Liver (tissue), 9 donors: ENCODE measurements around the gene NUDT17. TPM values are rescaled to one million over a fixed set of nuclear protein-coding genes. Genes with fewer than 3 reads are reported as not detected.

Source experiments
- DNase-seq: peaks from one replicate; pipeline ENCODE4 v3.0.0-alpha.2; 2017; ENCODE audit warnings: low spot score
- H3K27ac ChIP-seq, 2 donors: one replicate each; pipeline ENCODE4 v1.7.0; 2013; ENCODE audit warnings: inconsistent platforms in 2 of 2, low read length in 2 of 2, control low read depth in 1 of 2, low read depth in 1 of 2, mild to moderate bottlenecking in 1 of 2
- H3K27me3 ChIP-seq, 4 donors: one replicate each; pipeline versions ENCODE4 v1.6.1 to v1.7.0; 2013; ENCODE audit warnings: low read length in 3 of 4, inconsistent platforms in 1 of 4, mild to moderate bottlenecking in 1 of 4, moderate library complexity in 1 of 4; ENCODE audit not compliant: control insufficient read depth in 4 of 4, insufficient read depth in 4 of 4
- H3K36me3 ChIP-seq, 4 donors: one replicate each; pipeline versions ENCODE4 v1.6.1 to v1.7.0; 2013; ENCODE audit warnings: low read length in 3 of 4, mild to moderate bottlenecking in 3 of 4, low read depth in 1 of 4, moderate library complexity in 1 of 4; ENCODE audit not compliant: control insufficient read depth in 4 of 4, insufficient read depth in 3 of 4
- H3K4me1 ChIP-seq, 4 donors: one replicate each; pipeline versions ENCODE4 v1.6.1 to v1.7.0; 2013; ENCODE audit warnings: low read length in 3 of 4, mild to moderate bottlenecking in 3 of 4, moderate library complexity in 1 of 4; ENCODE audit not compliant: control insufficient read depth in 4 of 4, insufficient read depth in 4 of 4
- H3K4me3 ChIP-seq, 3 donors: one replicate each; pipeline versions ENCODE4 v1.6.1 to v1.7.0; 2013; ENCODE audit warnings: low read length in 3 of 3, control low read depth in 1 of 3, low read depth in 1 of 3, mild to moderate bottlenecking in 1 of 3
- H3K9ac ChIP-seq, 2 donors: one replicate each; pipeline ENCODE4 v1.7.0; 2013; ENCODE audit warnings: low read length in 2 of 2, mild to moderate bottlenecking in 2 of 2, moderate library complexity in 2 of 2, control low read depth in 1 of 2, low read depth in 1 of 2
- H3K9me3 ChIP-seq, 4 donors: one replicate each; pipeline versions ENCODE4 v1.6.1 to v1.7.0; 2013; ENCODE audit warnings: low read length in 3 of 4; ENCODE audit not compliant: control insufficient read depth in 4 of 4
- FOXA1 ChIP-seq: IDR thresholded peaks from 2 replicates; pipeline ENCODE4 v1.6.1; 2016; ENCODE audit warnings: antibody characterized with exemption
- FOXA2 ChIP-seq: IDR thresholded peaks from 2 replicates; pipeline ENCODE4 v1.6.1; 2016; ENCODE audit warnings: antibody characterized with exemption
- HNF4A ChIP-seq, 2 donors: conservative IDR thresholded peaks; 2 replicates each; pipeline ENCODE4 v1.6.1; 2016; ENCODE audit warnings: antibody characterized with exemption in 2 of 2, mild to moderate bottlenecking in 2 of 2
- HNF4G ChIP-seq: IDR thresholded peaks from 2 replicates; pipeline ENCODE4 v1.6.1; 2016; ENCODE audit warnings: antibody characterized with exemption
- JUND ChIP-seq, 2 donors: IDR thresholded peaks; 2 replicates each; pipeline ENCODE4 v1.6.1; 2016; ENCODE audit warnings: antibody characterized with exemption in 2 of 2
- NR2F2 ChIP-seq: IDR thresholded peaks from 2 replicates; pipeline ENCODE4 v1.6.1; 2016; ENCODE audit warnings: antibody characterized with exemption
- RAD21 ChIP-seq, 2 donors: IDR thresholded peaks; 2 replicates each; pipeline ENCODE4 v1.6.1; 2016; ENCODE audit warnings: antibody characterized with exemption in 2 of 2, mild to moderate bottlenecking in 2 of 2
- RXRA ChIP-seq, 2 donors: IDR thresholded peaks; 2 replicates each; pipeline ENCODE4 v1.6.1; 2017 to 2018; ENCODE audit warnings: antibody characterized with exemption in 2 of 2, mild to moderate bottlenecking in 1 of 2
- SP1 ChIP-seq: IDR thresholded peaks from 2 replicates; pipeline ENCODE4 v1.6.1; 2018; ENCODE audit warnings: antibody characterized with exemption, mild to moderate bottlenecking
- TAF1 ChIP-seq: conservative IDR thresholded peaks from 2 replicates; pipeline ENCODE4 v1.6.1; 2016; ENCODE audit warnings: antibody characterized with exemption, mild to moderate bottlenecking
- WGBS: extraction: QIAGEN DNeasy Blood & Tissue Kit; methylation state at CpG from one replicate; pipeline ENCODE4 v1.1.7; 2013; 5-methylcytosine and 5-hydroxymethylcytosine counted together
- polyA plus RNA-seq, 2 donors: library from polyadenylated mRNA; stranded (reverse) in 1 of 2; unstranded in 1 of 2; fragments of 200-250 nt in 1 of 2; fragments of >200 nt in 1 of 2; fragmentation: Nextera tagmentation in 1 of 2; extraction: Ambion mirVana in 1 of 2; gene quantifications; one replicate each; pipeline versions ENCODE4 v1.2.1 to v1.2.3, GENCODE V29; 2013 to 2015
- total RNA-seq, 2 donors: library from RNA; depleted of rRNA; stranded (reverse); fragments of >200 nt; gene quantifications; one replicate each; pipeline ENCODE4 v1.2.3, GENCODE V29; 2014
- TF ChIP-seq, protein P1 (sequence below): IDR thresholded peaks from 2 replicates; pipeline ENCODE4 v1.6.1; 2016; ENCODE audit warnings: antibody characterized with exemption
- TF ChIP-seq, protein P2 (sequence below): fragments of 150-350 bp; IDR thresholded peaks from 2 replicates; pipeline ENCODE4 v1.5.1; 2017; ENCODE audit warnings: improper control_type of control experiment, low read depth, low read length; ENCODE audit not compliant: missing input control
- TF ChIP-seq, protein P3 (sequence below): IDR thresholded peaks from 2 replicates; pipeline ENCODE4 v1.6.1; 2016; ENCODE audit warnings: antibody characterized with exemption
- TF ChIP-seq, protein P4 (sequence below): IDR thresholded peaks from 2 replicates; pipeline ENCODE4 v1.6.1; 2016; ENCODE audit warnings: antibody characterized with exemption
- TF ChIP-seq, protein P5 (sequence below): IDR thresholded peaks from 2 replicates; pipeline ENCODE4 v1.6.1; 2016; ENCODE audit warnings: antibody characterized with exemption, mild to moderate bottlenecking
- donor health status: healthy.
- donor health status: healthy.
- donor health status: healthy.
- donor health status: healthy.
- donor health status: healthy.

Gene NUDT17
- total and polyA plus RNA-seq, 4 donors, result 0.59 to 2.1 (median 1.0) TPM

DNA sequence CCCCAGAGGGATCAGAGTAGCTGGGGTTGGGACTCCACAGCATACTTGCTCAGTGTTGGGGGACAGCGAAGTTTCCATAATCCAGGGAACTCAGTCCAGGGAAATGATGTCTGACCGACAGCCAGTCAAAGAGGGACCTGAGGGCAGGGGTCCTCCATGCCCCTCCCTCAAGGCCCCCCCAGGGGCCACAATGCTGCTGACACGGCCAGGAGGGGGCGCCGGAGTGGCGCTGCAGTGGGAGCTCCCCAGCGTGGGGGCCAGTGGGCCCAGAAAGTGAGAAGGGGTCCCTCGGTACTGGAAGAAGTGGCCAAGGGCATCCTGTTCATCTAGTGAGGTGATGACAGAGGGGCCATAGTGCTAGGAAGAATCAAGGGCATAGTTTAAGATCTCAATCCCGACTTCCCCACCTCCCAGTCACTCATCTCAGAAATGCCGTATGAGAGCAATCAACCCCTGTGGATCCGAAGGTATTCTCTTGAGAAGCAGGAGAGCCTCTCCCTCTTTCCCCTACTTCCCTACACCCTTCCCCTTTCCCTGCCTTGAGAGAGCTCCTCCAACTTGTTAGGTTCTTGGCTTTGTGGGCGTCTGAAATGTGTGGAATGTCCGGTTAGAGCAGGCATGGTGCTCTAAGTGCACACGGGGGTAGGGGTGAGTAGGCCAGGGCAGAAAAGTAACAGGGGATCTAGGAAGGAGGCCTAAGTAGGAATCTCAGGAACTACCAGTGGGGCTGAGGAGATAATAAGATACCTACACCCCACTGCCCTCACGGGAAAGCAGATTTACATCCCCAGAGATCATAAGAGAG, 4.1 kb downstream of the NUDT17 start (continued):
- TF ChIP-seq, protein P1, sequence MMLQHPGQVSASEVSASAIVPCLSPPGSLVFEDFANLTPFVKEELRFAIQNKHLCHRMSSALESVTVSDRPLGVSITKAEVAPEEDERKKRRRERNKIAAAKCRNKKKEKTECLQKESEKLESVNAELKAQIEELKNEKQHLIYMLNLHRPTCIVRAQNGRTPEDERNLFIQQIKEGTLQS, result no peak
- no peak for TF ChIP-seq HNF4G

DNA sequence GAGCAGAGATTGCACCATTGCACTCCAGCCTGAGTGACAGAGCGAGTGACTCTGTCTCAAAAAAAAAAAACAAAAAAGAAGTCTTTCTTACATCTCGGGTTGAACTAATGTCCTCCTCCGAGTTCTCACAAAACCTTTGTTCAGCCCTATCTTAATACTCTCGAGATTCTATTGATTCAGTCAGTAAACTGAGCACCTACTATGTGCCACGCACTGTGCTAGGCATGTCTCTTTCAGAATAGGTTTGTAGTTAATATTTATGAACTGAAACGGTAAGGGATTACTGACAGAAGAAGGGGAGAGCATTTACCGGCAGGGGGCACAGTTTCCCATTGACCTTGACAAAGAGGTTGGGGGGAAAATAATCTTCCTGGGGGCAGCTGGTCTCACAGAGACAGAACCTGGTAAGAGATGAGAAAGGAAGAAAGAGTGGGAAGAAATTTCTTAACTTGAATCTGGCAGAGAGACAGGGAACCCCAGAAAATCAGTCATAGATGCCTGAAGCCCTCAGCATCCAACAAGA, 10.1 kb downstream of the NUDT17 start:
- H3K27ac ChIP-seq, result no peak overlapping the region
- H3K4me1 ChIP-seq, result peaks cover 5 to 14% (median 11%) of the 10 kb centered on the region in 4 donors
- WGBS, result 87% methylated on average over 7 of the region's 7 CpGs
- DNase-seq, result no peak
- peaks cover 2 to 38% (median 23%) of the 10 kb centered on the region in 4 donors for H3K36me3 ChIP-seq
- H3K9me3 ChIP-seq, result no peaks in the 10 kb centered on the region
- no peaks in the 10 kb centered on the region for H3K27me3 ChIP-seq
- H3K9ac ChIP-seq, result no peak overlapping the region
- H3K4me3 ChIP-seq, result no peak overlapping the region
- TF ChIP-seq, protein P2, sequence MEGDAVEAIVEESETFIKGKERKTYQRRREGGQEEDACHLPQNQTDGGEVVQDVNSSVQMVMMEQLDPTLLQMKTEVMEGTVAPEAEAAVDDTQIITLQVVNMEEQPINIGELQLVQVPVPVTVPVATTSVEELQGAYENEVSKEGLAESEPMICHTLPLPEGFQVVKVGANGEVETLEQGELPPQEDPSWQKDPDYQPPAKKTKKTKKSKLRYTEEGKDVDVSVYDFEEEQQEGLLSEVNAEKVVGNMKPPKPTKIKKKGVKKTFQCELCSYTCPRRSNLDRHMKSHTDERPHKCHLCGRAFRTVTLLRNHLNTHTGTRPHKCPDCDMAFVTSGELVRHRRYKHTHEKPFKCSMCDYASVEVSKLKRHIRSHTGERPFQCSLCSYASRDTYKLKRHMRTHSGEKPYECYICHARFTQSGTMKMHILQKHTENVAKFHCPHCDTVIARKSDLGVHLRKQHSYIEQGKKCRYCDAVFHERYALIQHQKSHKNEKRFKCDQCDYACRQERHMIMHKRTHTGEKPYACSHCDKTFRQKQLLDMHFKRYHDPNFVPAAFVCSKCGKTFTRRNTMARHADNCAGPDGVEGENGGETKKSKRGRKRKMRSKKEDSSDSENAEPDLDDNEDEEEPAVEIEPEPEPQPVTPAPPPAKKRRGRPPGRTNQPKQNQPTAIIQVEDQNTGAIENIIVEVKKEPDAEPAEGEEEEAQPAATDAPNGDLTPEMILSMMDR, result no peak
- TF ChIP-seq RAD21 (IDR thresholded peaks at IDR 0.05), result no peak
- TF ChIP-seq FOXA2, result no peak
- no peak for TF ChIP-seq RXRA (IDR thresholded peaks at IDR 0.05)
- TF ChIP-seq, protein P3, sequence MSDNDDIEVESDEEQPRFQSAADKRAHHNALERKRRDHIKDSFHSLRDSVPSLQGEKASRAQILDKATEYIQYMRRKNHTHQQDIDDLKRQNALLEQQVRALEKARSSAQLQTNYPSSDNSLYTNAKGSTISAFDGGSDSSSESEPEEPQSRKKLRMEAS, result no peak
- no peak for TF ChIP-seq HNF4G
- TF ChIP-seq, protein P1, result no peak
- TF ChIP-seq, protein P4, sequence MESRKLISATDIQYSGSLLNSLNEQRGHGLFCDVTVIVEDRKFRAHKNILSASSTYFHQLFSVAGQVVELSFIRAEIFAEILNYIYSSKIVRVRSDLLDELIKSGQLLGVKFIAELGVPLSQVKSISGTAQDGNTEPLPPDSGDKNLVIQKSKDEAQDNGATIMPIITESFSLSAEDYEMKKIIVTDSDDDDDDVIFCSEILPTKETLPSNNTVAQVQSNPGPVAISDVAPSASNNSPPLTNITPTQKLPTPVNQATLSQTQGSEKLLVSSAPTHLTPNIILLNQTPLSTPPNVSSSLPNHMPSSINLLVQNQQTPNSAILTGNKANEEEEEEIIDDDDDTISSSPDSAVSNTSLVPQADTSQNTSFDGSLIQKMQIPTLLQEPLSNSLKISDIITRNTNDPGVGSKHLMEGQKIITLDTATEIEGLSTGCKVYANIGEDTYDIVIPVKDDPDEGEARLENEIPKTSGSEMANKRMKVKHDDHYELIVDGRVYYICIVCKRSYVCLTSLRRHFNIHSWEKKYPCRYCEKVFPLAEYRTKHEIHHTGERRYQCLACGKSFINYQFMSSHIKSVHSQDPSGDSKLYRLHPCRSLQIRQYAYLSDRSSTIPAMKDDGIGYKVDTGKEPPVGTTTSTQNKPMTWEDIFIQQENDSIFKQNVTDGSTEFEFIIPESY, result no peak
- no peak for TF ChIP-seq JUND (IDR thresholded peaks at IDR 0.05)
- TF ChIP-seq HNF4A (conservative IDR thresholded peaks at IDR 0.05), result no peak
- no peak for TF ChIP-seq NR2F2
- no peak for TF ChIP-seq SP1

DNA sequence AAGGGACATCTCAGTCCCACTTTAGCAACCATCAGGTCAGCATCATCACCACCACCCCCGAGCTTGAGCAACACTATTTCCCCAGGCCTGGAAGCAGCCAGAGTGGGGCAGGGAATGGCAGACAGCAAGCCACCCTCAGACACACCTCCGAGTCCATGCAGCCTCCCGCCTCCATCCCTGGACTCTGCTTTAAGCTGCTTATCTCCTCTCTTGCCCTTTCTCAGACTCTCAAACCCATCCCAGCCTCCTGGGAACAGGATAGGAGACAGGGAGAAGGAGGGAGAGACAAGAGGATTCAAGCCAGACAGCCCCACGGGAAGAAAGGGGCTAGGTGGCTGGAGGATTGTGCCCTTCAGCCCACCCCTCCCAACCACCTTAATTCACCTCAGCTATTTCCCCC, 11.7 kb downstream of the NUDT17 start:
- WGBS, result 87% methylated on average over 4 of the region's 4 CpGs
- Histone ChIP-seq H3K36me3 (peaks cover 1 to 31% (median 19%) of the 10 kb centered on the region in 4 donors), H3K4me3 (no peak overlapping the region), H3K27ac (no peak overlapping the region), H3K9ac (no peak overlapping the region), H3K9me3 (no peaks in the 10 kb centered on the region), H3K4me1 (peaks cover 5 to 14% (median 11%) of the 10 kb centered on the region in 4 donors), H3K27me3 (no peaks in the 10 kb centered on the region)
- no peak for DNase-seq
- TF ChIP-seq, protein P3, result no peak
- TF ChIP-seq TAF1 (no peak), FOXA1 (no peak)
- TF ChIP-seq, protein P2, result no peak
- TF ChIP-seq, protein P5, sequence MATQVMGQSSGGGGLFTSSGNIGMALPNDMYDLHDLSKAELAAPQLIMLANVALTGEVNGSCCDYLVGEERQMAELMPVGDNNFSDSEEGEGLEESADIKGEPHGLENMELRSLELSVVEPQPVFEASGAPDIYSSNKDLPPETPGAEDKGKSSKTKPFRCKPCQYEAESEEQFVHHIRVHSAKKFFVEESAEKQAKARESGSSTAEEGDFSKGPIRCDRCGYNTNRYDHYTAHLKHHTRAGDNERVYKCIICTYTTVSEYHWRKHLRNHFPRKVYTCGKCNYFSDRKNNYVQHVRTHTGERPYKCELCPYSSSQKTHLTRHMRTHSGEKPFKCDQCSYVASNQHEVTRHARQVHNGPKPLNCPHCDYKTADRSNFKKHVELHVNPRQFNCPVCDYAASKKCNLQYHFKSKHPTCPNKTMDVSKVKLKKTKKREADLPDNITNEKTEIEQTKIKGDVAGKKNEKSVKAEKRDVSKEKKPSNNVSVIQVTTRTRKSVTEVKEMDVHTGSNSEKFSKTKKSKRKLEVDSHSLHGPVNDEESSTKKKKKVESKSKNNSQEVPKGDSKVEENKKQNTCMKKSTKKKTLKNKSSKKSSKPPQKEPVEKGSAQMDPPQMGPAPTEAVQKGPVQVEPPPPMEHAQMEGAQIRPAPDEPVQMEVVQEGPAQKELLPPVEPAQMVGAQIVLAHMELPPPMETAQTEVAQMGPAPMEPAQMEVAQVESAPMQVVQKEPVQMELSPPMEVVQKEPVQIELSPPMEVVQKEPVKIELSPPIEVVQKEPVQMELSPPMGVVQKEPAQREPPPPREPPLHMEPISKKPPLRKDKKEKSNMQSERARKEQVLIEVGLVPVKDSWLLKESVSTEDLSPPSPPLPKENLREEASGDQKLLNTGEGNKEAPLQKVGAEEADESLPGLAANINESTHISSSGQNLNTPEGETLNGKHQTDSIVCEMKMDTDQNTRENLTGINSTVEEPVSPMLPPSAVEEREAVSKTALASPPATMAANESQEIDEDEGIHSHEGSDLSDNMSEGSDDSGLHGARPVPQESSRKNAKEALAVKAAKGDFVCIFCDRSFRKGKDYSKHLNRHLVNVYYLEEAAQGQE, result no peak
- TF ChIP-seq, protein P4, result no peak
